Ishikawa (cell line): ENCODE measurements around the gene RUNX1.

Source experiments
- CEBPB ChIP-seq: IDR thresholded peaks from 2 replicates; pipeline ENCODE4 v1.6.1; 2012
- EP300 ChIP-seq: IDR thresholded peaks from 2 replicates; pipeline ENCODE4 v1.6.1; 2012; ENCODE audit warnings: borderline replicate concordance
- FOXM1 ChIP-seq: IDR thresholded peaks from 2 replicates; pipeline ENCODE4 v1.6.1; 2012; ENCODE audit warnings: low read depth, borderline replicate concordance
- NFIC ChIP-seq: IDR thresholded peaks from 2 replicates; pipeline ENCODE4 v1.6.1; 2012
- RAD21 ChIP-seq: IDR thresholded peaks from 2 replicates; pipeline ENCODE4 v1.6.1; 2012; ENCODE audit warnings: low read depth
- REST ChIP-seq: IDR thresholded peaks from 2 replicates; pipeline ENCODE4 v1.6.1; 2012; ENCODE audit warnings: low read depth, mild to moderate bottlenecking
- TAF1 ChIP-seq: IDR thresholded peaks from 2 replicates; pipeline ENCODE4 v1.6.1; 2012; ENCODE audit warnings: low read depth, mild to moderate bottlenecking
- ZBTB7A ChIP-seq: IDR thresholded peaks from 2 replicates; pipeline ENCODE4 v1.6.1; 2012; ENCODE audit warnings: low read depth
- TF ChIP-seq, protein P1 (sequence below): IDR thresholded peaks from 2 replicates; pipeline ENCODE4 v1.6.1; 2012

DNA sequence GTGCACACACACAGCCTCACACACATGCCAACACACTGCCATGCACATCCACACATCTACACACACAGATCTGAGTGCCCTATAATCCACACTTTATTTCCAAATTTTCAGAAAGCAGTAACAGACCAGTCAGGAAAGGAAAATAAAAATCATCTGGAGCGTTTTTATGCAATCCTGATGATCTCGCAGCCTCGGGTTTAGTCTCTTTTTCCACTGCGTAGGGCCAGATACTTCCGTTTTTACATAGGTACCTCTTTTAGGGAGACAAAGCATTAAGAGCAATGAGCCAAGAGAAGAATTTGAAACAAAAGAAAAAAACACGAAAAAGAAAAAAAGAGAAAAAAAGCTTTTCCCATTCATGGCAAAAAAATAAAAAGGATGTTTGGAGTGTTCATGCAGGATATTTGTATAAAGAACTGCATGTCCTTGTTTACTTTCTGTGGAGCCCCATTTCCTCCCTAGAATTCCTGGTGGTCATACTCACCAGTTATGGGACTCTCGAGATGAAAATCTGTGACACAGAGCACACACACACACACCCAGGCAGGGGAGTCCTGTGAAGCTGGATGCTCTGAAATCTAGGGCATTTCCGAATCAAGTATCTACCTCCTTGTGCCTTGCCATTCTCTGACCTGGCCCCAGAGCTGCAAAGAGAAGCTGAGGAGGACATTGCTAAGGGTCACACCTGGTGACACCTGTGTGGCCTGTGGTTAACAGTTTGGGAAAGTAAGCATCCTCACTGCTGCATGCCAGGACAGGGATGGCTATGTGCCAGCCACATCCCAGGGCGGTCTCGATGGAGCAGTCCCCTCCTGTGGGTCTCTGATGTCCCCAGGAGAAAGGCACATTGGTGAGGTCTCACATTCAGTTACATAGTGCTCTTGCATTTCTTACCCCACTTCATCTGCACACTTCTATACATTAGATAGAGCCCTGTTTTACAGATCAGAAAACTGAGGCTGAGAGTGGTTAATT lies 83.6 kb downstream of the RUNX1 start:
- no peak for TF ChIP-seq NFIC
- TF ChIP-seq ZBTB7A, result no peak
- TF ChIP-seq CEBPB, result no peak
- no peak for TF ChIP-seq EP300
- no peak for TF ChIP-seq FOXM1
- no peak for TF ChIP-seq TAF1
- no peak for TF ChIP-seq REST
- TF ChIP-seq RAD21, result no peak
- TF ChIP-seq, protein P1, sequence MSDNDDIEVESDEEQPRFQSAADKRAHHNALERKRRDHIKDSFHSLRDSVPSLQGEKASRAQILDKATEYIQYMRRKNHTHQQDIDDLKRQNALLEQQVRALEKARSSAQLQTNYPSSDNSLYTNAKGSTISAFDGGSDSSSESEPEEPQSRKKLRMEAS, result no peak
